ENCODE measurements around the gene HIVEP3.

Gene HIVEP3

DNA sequence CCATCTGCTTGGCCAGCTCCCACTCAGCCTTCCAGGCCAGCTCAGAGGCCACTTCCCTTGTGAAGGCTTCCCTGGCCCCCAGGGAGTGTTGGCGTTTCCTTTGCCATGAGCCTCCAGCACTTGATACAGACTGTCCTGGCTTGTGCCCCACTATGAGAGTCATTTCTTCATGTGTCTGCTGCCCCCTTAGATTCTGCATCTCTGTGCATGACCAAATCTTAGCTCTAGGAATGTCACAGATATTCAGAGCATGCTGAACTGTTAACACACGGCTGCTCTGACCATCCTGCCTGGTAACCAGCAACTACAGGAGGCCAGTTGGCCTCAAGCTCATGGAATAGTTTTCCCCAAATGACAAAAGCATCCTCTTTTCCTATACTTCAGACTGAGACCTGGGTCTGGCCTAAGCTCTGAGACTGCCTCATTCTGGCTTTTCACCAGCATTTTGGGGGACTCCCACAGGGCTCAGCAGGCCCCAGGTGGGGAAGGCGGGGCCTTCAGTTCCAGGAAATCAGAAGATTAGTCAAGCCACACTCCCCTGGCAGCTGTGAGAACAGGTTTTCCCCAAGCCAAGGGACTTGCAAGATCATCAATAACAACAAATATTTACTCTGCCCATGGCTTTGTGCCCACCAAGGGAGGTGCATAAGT, 251.6 kb downstream of the HIVEP3 start:
- no peak for DNase-seq (ENCODE audit: low read depth)
- TF ChIP-seq, protein P1, sequence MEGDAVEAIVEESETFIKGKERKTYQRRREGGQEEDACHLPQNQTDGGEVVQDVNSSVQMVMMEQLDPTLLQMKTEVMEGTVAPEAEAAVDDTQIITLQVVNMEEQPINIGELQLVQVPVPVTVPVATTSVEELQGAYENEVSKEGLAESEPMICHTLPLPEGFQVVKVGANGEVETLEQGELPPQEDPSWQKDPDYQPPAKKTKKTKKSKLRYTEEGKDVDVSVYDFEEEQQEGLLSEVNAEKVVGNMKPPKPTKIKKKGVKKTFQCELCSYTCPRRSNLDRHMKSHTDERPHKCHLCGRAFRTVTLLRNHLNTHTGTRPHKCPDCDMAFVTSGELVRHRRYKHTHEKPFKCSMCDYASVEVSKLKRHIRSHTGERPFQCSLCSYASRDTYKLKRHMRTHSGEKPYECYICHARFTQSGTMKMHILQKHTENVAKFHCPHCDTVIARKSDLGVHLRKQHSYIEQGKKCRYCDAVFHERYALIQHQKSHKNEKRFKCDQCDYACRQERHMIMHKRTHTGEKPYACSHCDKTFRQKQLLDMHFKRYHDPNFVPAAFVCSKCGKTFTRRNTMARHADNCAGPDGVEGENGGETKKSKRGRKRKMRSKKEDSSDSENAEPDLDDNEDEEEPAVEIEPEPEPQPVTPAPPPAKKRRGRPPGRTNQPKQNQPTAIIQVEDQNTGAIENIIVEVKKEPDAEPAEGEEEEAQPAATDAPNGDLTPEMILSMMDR (conservative IDR thresholded peaks at IDR 0.05; ENCODE audit: low read depth, low read length), result no peak

DNA sequence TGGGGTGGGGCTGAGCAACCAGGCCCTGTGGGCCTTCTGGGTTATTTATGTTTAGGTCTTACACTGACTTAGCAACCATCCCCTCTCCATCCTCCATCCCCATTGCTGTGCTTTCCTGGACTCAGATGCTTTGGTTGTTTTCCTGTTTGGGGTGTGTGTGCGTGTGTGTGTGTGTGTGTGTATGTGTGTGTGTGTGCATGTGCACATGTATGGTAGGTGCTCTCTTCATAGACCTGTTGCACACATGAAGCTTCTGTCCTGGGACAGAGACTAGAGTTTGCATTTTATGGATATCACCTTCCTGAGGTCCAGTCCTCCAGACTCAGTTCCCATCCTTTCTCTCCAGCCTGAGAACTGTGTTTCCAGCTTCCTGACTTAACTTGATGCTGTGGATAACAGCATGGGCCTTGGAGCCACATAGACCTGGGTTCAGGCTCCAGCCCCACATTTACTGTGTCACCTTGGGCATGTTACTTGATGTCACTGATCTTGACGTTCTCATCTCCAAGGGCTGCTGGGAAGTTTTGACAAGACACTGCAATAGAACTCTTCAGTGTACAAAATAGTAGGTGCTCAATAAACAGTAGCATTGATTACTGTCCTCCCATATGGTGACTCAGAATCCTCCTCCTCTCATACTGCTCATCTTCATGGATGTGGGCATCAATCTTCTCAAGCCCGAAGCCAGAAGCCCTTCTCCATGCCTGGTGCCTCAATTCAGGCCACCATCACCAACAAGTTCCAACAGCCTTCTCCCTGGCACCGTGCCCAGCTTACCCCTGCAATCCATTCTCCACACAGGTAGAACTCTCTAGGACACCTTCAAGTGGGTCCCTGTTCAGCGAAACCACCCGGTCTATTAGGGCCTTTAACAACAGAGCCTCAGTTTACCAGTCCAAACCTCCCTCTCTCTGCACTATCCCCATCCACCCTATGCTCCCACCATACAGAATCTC, 252.5 kb downstream of the HIVEP3 start:
- no peak overlapping the region for H3K4me3 ChIP-seq (ENCODE audit: low read length)
- DNase-seq (ENCODE audit: low read depth), result no peak
- TF ChIP-seq, protein P1 (conservative IDR thresholded peaks at IDR 0.05; ENCODE audit: low read depth, low read length), result no peak

More for the DNA sequence above, 251.6 kb downstream of the HIVEP3 start:
- no peak overlapping the region for H3K4me3 ChIP-seq (ENCODE audit: low read length)

DNA sequence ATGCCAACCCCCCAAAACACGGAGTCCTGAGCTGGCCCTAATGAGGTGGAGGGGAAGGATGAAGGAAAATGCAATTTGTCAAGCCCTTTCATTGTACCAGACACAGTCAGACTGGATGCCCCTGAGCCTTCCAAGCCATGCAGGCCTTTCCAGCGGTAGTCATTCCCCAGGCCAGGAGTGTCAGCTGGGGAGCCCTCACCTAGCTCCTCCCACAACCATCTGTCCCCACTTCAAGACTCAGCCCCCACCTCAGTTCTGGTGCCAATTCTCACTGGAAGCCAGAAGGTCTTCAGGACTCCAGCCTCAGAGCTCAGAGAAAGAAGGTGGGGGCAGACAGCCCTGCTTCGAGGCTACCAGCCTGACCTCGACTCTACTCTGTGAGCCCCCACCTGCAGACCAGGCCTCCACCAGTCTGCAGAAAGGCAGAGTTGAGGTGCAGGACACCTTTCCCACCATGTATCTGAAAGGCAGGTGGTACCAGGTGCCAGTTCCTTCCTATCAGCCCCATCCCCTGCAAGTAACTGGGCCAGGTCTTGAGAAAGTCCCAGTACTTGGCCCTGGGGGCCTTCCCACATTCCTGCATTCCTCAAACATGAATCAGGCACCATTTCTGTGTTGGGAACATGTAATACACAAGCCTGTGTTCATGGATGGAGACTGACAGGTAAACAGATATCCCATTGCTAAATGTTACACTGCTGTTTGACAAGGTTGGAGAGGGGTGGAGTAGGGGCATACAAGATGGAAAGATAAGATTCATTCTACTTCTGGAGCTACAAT, 253.7 kb downstream of the HIVEP3 start:
- peak; percentile 81 for DNase-seq (ENCODE audit: low read depth)
- TF ChIP-seq, protein P1 (conservative IDR thresholded peaks at IDR 0.05; ENCODE audit: low read depth, low read length), result no peak

DNA sequence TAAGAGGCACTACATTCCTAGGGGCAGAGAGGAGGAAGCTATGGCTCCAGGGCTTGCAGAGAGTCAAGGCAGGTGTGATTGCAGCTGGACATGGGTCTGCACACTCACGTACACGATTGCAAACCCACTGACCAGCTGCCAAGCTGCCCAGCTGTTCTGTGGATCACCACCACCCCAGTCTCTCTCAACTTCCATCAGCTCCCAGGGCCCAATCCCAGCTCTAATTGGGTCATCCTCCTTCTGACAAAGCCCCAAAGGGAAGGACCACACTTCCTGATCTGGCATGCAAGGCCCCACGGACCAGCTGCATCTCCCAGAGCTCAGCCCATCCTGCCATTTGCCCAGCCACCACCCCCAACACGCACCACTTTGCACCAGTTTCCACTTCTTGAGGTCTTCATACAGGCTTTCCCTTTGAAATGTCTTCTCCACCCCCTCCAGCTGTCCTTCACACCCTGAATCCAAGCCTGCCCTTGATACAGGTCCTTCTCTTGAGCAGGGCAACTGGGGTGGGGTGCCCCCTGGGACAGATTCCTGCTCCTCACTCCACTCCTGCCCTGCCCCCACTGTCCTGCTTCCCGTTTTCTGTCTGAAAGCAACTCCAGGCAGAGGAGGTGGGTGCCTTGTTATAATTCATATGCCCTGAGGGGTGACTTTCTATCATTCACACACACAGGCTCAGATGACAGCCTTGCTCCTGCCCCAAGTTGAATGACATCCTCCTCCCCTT, 254.9 kb downstream of the HIVEP3 start:
- no peak overlapping the region for H3K4me3 ChIP-seq (ENCODE audit: low read length)
- no peak for DNase-seq (ENCODE audit: low read depth)
- TF ChIP-seq, protein P1 (conservative IDR thresholded peaks at IDR 0.05; ENCODE audit: low read depth, low read length), result no peak

More for the DNA sequence above, 253.7 kb downstream of the HIVEP3 start:
- no peak overlapping the region for H3K4me3 ChIP-seq (ENCODE audit: low read length)

DNA sequence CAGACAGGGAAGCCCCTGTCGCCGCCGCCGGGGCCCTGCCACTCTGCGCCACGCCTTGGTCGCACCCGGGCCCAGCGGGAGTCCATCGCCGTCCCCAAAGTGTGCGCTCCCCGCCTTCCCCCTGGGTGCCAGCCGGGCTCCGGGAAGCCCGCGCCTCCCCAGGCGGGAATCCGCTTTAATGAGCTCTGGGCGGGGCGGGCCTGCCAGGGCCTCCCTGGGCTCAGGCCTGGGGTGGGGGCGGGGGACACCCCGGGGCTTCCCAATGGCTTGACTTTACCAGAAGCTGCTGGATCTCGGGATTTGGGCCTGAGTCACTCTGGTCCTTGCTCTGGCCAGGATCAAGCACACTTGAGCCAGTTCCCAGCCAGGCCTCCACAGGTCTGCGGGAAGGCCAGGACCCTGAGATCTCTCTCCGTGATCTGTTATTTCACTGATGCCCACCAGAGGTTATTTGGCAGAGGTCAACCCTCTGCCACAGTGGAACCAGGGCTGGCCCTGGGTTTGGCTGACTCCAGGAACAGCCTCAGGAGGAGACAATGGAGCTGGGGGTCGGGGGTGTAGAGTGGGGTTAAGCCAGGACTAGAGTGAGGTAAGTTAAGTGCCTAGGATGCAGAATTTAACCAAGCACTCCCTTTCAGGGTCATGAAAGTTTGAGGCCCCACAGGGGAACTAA, 255.8 kb downstream of the HIVEP3 start:
- TF ChIP-seq, protein P1 (conservative IDR thresholded peaks at IDR 0.05; ENCODE audit: low read depth, low read length), result no peak
- peak; percentile 15 for DNase-seq (ENCODE audit: low read depth)
- peak overlapping the region; percentile 31 for H3K4me3 ChIP-seq (ENCODE audit: low read length)

Data from retinal pigment epithelial cell (primary cell).